ENCODE data around the gene PDE4D. TPM values are rescaled to one million over a fixed set of nuclear protein-coding genes. Genes with fewer than 3 reads are reported as not detected.

The PDE4D gene
- total and polyA plus RNA-seq, 2 of the 4 experiments (the other 2 are of a cell fraction), result 1.4 to 7.9 TPM

DNA sequence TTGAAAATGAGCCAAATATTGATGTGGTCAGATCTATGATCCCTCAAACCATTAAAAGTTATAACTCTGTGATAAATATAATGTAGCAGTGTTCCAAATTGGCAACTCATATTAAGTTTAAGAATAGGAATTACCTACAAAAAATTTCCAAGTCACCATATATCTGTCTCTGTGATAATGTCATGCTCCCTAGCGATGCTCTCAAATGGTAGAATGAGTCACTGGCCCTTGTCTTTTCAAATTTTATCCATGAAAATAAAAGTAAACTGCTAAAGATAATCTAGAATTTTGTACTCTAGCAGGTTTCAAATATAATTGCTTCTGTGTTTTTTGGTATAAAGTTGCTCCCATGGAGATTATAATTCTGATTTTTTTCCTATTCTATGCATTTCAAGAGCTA is 277.1 kb downstream of the PDE4D start:
- no peaks in the 10 kb centered on the region for H3K9me3 ChIP-seq (ENCODE audit: control insufficient read depth, insufficient read depth, low read length)
- no peak overlapping the region for H3K18ac ChIP-seq (ENCODE audit: low read depth, low read length)
- H2BK20ac ChIP-seq (ENCODE audit: low read depth, low read length), result no peak overlapping the region
- no peak overlapping the region for H3K4me2 ChIP-seq (ENCODE audit: low read depth, low read length)
- no peaks in the 10 kb centered on the region for H3K4me1 ChIP-seq (ENCODE audit: control insufficient read depth, insufficient read depth, low read length)
- no TSS peak for BruUV-seq (replicated peaks)
- H3K27ac ChIP-seq (ENCODE audit: insufficient read depth, low read length), result no peak overlapping the region
- H4K8ac ChIP-seq (ENCODE audit: low read depth in 2 of 2, low read length in 2 of 2), result no peak overlapping the region
- H3K27me3 ChIP-seq (ENCODE audit: control insufficient read depth, insufficient read depth, low read length), result no peaks in the 10 kb centered on the region
- intact Hi-C loops (cut with micrococcal nuclease) (no loop called here), in situ Hi-C loops (cut with MboI; ENCODE audit: low sequenced_read_pairs) (no loop called here), dilution Hi-C loops (cut with HindIII; ENCODE audit: low sequenced_read_pairs, unreplicated experiment) (no loop called here)
- no peak overlapping the region for H3K4ac ChIP-seq (ENCODE audit: low read depth, low read length)
- H3K36me3 ChIP-seq (ENCODE audit: control insufficient read depth, insufficient read depth, low read length), result no peaks in the 10 kb centered on the region
- no peak overlapping the region for H2AK9ac ChIP-seq (replicated peaks; ENCODE audit: low read depth, low read length, poor library complexity)
- no peaks in the 10 kb centered on the region for H4K20me1 ChIP-seq (ENCODE audit: insufficient read depth, low read length)
- ChIA-PET POLR2A (ENCODE audit: unreplicated experiment) (no interaction called here), CTCF (no interaction called here)
- no peak overlapping the region for H4K91ac ChIP-seq (ENCODE audit: insufficient read depth, low read depth, low read length)
- DNase-seq, result no peak
- H3K4me3 ChIP-seq (ENCODE audit: insufficient read depth, low read depth, low read length), result no peak overlapping the region
- H2BK15ac ChIP-seq (ENCODE audit: low read depth, low read length), result no peak overlapping the region
- no peak overlapping the region for H2AK5ac ChIP-seq (ENCODE audit: low read depth, low read length)
- H4K5ac ChIP-seq (ENCODE audit: low read depth, low read length), result no peak overlapping the region
- H2BK120ac ChIP-seq (ENCODE audit: low read depth, low read length), result no peak overlapping the region
- TF ChIP-seq SMC3 (IDR thresholded peaks at IDR 0.05; ENCODE audit: low read depth, low read length) (no peak), MXI1 (IDR thresholded peaks at IDR 0.05; ENCODE audit: borderline replicate concordance, low read depth, low read length) (no peak), BHLHE40 (IDR thresholded peaks at IDR 0.05; ENCODE audit: low read depth, low read length) (no peak), MAFK (IDR thresholded peaks at IDR 0.05; ENCODE audit: low read depth, low read length) (no peak), POLR2A (IDR thresholded peaks at IDR 0.05; ENCODE audit: low read depth, low read length) (no peak), FOS (IDR thresholded peaks at IDR 0.05; ENCODE audit: low read depth, low read length) (no peak), NFE2L2 (IDR thresholded peaks at IDR 0.05; ENCODE audit: low read depth, low read length) (no peak), RCOR1 (IDR thresholded peaks at IDR 0.05; ENCODE audit: insufficient replicate concordance, low read length) (no peak)
- TF ChIP-seq, protein P1, sequence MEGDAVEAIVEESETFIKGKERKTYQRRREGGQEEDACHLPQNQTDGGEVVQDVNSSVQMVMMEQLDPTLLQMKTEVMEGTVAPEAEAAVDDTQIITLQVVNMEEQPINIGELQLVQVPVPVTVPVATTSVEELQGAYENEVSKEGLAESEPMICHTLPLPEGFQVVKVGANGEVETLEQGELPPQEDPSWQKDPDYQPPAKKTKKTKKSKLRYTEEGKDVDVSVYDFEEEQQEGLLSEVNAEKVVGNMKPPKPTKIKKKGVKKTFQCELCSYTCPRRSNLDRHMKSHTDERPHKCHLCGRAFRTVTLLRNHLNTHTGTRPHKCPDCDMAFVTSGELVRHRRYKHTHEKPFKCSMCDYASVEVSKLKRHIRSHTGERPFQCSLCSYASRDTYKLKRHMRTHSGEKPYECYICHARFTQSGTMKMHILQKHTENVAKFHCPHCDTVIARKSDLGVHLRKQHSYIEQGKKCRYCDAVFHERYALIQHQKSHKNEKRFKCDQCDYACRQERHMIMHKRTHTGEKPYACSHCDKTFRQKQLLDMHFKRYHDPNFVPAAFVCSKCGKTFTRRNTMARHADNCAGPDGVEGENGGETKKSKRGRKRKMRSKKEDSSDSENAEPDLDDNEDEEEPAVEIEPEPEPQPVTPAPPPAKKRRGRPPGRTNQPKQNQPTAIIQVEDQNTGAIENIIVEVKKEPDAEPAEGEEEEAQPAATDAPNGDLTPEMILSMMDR (conservative IDR thresholded peaks at IDR 0.05; ENCODE audit: low read depth, low read length), result no peak
- no peaks in the 10 kb centered on the region for H3K9me1 ChIP-seq (ENCODE audit: insufficient read depth, low read length)
- H3K79me1 ChIP-seq (ENCODE audit: low read depth in 1 of 2, low read length in 2 of 2), result no peaks in the 10 kb centered on the region
- H3K9ac ChIP-seq (ENCODE audit: low read depth, low read length), result no peak overlapping the region
- no peak overlapping the region for H2AFZ ChIP-seq (replicated peaks; ENCODE audit: low read length, poor library complexity)
- H2BK5ac ChIP-seq (ENCODE audit: low read depth, low read length, poor library complexity, severe bottlenecking), result no peak overlapping the region
- H3K14ac ChIP-seq (replicated peaks; ENCODE audit: low read depth, low read length), result no peak overlapping the region
- no peak overlapping the region for H3K56ac ChIP-seq (ENCODE audit: extremely low read depth, insufficient read depth, low read length)
- no peak overlapping the region for H3K23ac ChIP-seq (ENCODE audit: low read depth, low read length)
- WGBS, 2 experiments (ENCODE audit: extremely low coverage in 2 of 2, insufficient read length in 1 of 2), result no CpG with 5 or more reads among the region's 1 CpG
- no peak for ATAC-seq (ENCODE audit: low read depth)

Data from IMR-90 (cell line).